GM23338 (cell line): ENCODE data around the gene RAD51AP2.
A peak's percentile ranks its signal among the peaks of the same experiment; 100 is the strongest.

Source experiments
- CREB1 ChIP-seq: fragments of 250-450 bp; sonication (Bioruptor Pico); IDR thresholded peaks from 2 replicates; pipeline ENCODE4 v1.5.0; 2020; ENCODE audit warnings: low read depth, mild to moderate bottlenecking, moderate library complexity
- CTCF ChIP-seq, 2 experiments: fragments of 200-600 bp in 1 of 2; sonication (generic) in 1 of 2; conservative IDR thresholded peaks; 2 replicates each; pipeline versions ENCODE4 v1.5.1 to v1.6.1; 2016 to 2017; ENCODE audit warnings: antibody characterized with exemption in 2 of 2, low read depth in 2 of 2, mild to moderate bottlenecking in 2 of 2, moderate library complexity in 1 of 2
- EZH2 ChIP-seq: fragments of 200-600 bp; sonication (generic); IDR thresholded peaks from one replicate; pipeline ENCODE4 v1.8.0; 2017; ENCODE audit warnings: antibody characterized with exemption, mild to moderate bottlenecking, low read depth; ENCODE audit not compliant: unreplicated experiment
- EZH2phosphoT487 ChIP-seq: fragments of 200-600 bp; sonication (generic); IDR thresholded peaks from one replicate; pipeline ENCODE4 v1.8.1; 2018; ENCODE audit warnings: antibody characterized with exemption; ENCODE audit not compliant: unreplicated experiment
- JUNB ChIP-seq: IDR thresholded peaks from one replicate; pipeline ENCODE4 v1.6.1; 2016; ENCODE audit warnings: antibody characterized with exemption; ENCODE audit not compliant: unreplicated experiment
- POLR2AphosphoS5 ChIP-seq: IDR thresholded peaks from 2 replicates; pipeline ENCODE4 v1.6.1; 2016; ENCODE audit warnings: antibody characterized with exemption, low read depth
- REST ChIP-seq: IDR thresholded peaks from one replicate; pipeline ENCODE4 v1.6.1; 2018; ENCODE audit warnings: antibody characterized with exemption; ENCODE audit not compliant: unreplicated experiment

GRCh38 chr2:17538844-17539554, 20.8 kb upstream of the RAD51AP2 start:
- no peak for TF ChIP-seq EZH2phosphoT487
- TF ChIP-seq CTCF (conservative IDR thresholded peaks at IDR 0.05; ENCODE audit: low read depth in 2 of 2), result 0 out of 4 replicates have a peak, but pooled peaks of 1 of the 2 experiments have one; percentile 3
- TF ChIP-seq CREB1 (CRISPR knock-in tag), result 0 out of 2 replicates have a peak, but pooled peaks have one; percentile 31
- no peak for TF ChIP-seq JUNB
- peak; percentile 65 for TF ChIP-seq POLR2AphosphoS5
- no peak for TF ChIP-seq EZH2
- TF ChIP-seq REST, result no peak
